Measurements from ENCODE around the gene OR4X2. TPM values are rescaled to one million over a fixed set of nuclear protein-coding genes. Genes with fewer than 3 reads are reported as not detected.

Gene OR4X2
- total RNA-seq, 1 experiment from 2014 or later = not detected

- H3K4me3 Mint-ChIP-seq = no peak overlapping the region
- H3K36me3 Mint-ChIP-seq = peaks cover 64% of the 10 kb centered on the region
- no peak overlapping the region for H3K27ac Mint-ChIP-seq
- ChIA-PET POLR2A (no interaction called here), CTCF (no interaction called here)
- no peaks in the 10 kb centered on the region for H3K4me1 Mint-ChIP-seq
- H3K27me3 Mint-ChIP-seq (ENCODE audit: low read depth) = peaks cover 5% of the 10 kb centered on the region; the same call in 1 of the 2 replicates
- H3K9me3 Mint-ChIP-seq = peaks cover 88% of the 10 kb centered on the region
- ATAC-seq (no peak), DNase-seq (ENCODE audit: low spot score) (no peak)
- TF ChIP-seq KAT7 (CRISPR knock-in tag; IDR thresholded peaks at IDR 0.05; ENCODE audit: borderline replicate concordance) (no peak), AR (CRISPR knock-in tag; IDR thresholded peaks at IDR 0.05) (no peak), NFYB (CRISPR knock-in tag; conservative IDR thresholded peaks at IDR 0.05; ENCODE audit: low read depth) (no peak), ZBTB21 (CRISPR knock-in tag; IDR thresholded peaks at IDR 0.05; ENCODE audit: borderline replicate concordance) (no peak), HMGXB4 (CRISPR knock-in tag; IDR thresholded peaks at IDR 0.05) (no peak), TEAD1 (CRISPR knock-in tag; IDR thresholded peaks at IDR 0.05) (no peak)
Observed at GRCh38 chr11:48261600-48261999, 16.7 kb downstream of the OR4X2 start.

GRCh38 chr11:48263423-48263911, 18.6 kb downstream of the OR4X2 start, which contains the start of gene OR4X1:
OR4X1 (plus strand) TSS chr11:48263861; CDS start chr11:48263861, 0 bp downstream.
- Mint-ChIP-seq H3K27ac (no peak within 1 kb of the TSS), H3K9me3 (peaks cover 75% of the 10 kb centered on the region), H3K4me1 (no peaks in the 10 kb centered on the region), H3K36me3 (peaks cover 55% of the 10 kb centered on the region), H3K4me3 (no peak within 1 kb of the TSS), H3K27me3 (ENCODE audit: low read depth) (peaks cover 3% of the 10 kb centered on the region; the same call in 1 of the 2 replicates)
- TF ChIP-seq JAZF1 (CRISPR knock-in tag; IDR thresholded peaks at IDR 0.05) (no peak), HMGA2 (CRISPR knock-in tag; IDR thresholded peaks at IDR 0.05) (no peak), JUN (CRISPR knock-in tag; IDR thresholded peaks at IDR 0.05) (no peak), GRHL2 (CRISPR knock-in tag; IDR thresholded peaks at IDR 0.05; ENCODE audit: insufficient replicate concordance, severe bottlenecking) (no peak), KAT7 (CRISPR knock-in tag; IDR thresholded peaks at IDR 0.05; ENCODE audit: borderline replicate concordance) (no peak), ZNF671 (CRISPR knock-in tag; IDR thresholded peaks at IDR 0.05) (no peak), ZNF232 (CRISPR knock-in tag; IDR thresholded peaks at IDR 0.05) (no peak), ETV6 (CRISPR knock-in tag; IDR thresholded peaks at IDR 0.05) (no peak), OVOL2 (CRISPR knock-in tag; IDR thresholded peaks at IDR 0.05; ENCODE audit: borderline replicate concordance) (no peak), FOXJ3 (CRISPR knock-in tag; IDR thresholded peaks at IDR 0.05; ENCODE audit: borderline replicate concordance) (no peak), NR2C2 (CRISPR knock-in tag; IDR thresholded peaks at IDR 0.05) (no peak), PRDM15 (CRISPR knock-in tag; IDR thresholded peaks at IDR 0.05) (no peak), SOX15 (CRISPR knock-in tag; IDR thresholded peaks at IDR 0.05) (no peak), E2F1 (CRISPR knock-in tag; IDR thresholded peaks at IDR 0.05) (no peak), MYBL2 (CRISPR knock-in tag; IDR thresholded peaks at IDR 0.05) (no peak), SMAD3 (CRISPR knock-in tag; IDR thresholded peaks at IDR 0.05; ENCODE audit: borderline replicate concordance) (no peak), FOXP1 (CRISPR knock-in tag; IDR thresholded peaks at IDR 0.05; ENCODE audit: borderline replicate concordance) (no peak)
- TF ChIP-seq, protein P1, sequence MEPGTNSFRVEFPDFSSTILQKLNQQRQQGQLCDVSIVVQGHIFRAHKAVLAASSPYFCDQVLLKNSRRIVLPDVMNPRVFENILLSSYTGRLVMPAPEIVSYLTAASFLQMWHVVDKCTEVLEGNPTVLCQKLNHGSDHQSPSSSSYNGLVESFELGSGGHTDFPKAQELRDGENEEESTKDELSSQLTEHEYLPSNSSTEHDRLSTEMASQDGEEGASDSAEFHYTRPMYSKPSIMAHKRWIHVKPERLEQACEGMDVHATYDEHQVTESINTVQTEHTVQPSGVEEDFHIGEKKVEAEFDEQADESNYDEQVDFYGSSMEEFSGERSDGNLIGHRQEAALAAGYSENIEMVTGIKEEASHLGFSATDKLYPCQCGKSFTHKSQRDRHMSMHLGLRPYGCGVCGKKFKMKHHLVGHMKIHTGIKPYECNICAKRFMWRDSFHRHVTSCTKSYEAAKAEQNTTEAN (CRISPR knock-in tag; IDR thresholded peaks at IDR 0.05) = no peak
- DNase-seq (ENCODE audit: low spot score) = no peak
- ATAC-seq = no peak
- POLR2A ChIA-PET = no interaction called here
- CTCF ChIA-PET = no interaction called here

All from WTC11 (cell line).